Measurements from ENCODE around the gene TNFRSF17.

TNFRSF17 gene

GRCh38 chr16:12009462-12009861 lies 44.5 kb downstream of the TNFRSF17 start:
- no peak for DNase-seq

- no peak for DNase-seq
These were observed 44.9 kb downstream of the TNFRSF17 start for GRCh38 chr16:12009922-12010321.

- no peak for DNase-seq
These were observed 45.6 kb downstream of the TNFRSF17 start for GRCh38 chr16:12010388-12011251.

DNA sequence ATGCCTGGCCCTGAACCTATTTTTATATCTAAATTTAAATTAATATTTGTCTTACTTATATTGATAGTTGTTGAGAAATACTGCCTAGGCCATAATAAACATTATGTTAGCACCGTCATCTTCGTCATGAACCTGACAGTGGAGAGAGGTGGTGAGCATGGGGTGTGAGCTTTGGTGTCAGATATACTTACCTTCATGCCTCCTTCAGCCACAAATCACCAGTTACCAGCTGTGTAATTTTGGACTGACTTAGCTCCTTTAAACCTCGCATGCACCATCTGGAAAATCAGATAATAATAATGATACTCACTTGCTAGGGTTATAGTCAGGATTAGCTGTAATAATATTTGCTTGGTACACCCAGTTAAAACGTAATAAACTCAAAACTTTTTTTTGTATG lies 46.6 kb downstream of the TNFRSF17 start:
- DNase-seq = no peak

- DNase-seq = no peak
These were observed 51.4 kb downstream of the TNFRSF17 start for GRCh38 chr16:12016291-12016947.

DNA sequence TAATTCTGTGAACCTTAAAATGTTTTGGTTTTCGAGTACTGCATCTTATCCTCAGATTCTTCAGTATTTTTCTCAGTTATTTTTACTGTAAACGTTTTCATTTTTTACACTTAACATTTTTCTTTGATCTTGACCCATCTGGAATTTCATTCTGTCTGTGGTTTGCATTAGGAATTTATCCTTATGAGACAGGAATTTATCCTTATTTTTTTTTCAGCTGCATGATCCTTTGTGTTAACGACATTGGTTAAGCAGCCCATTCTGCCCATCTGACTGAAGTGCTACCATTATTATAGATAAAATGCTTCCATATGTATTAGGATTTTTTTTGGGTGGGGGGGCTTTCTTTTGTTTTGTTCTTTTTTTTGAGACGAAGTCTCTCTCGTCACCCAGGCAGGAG lies 52.5 kb downstream of the TNFRSF17 start:
- no peak for DNase-seq
